GM12874 (cell line): ENCODE results near the gene RERE.

Experiments used
- CTCF ChIP-seq: IDR thresholded peaks from 2 replicates; pipeline ENCODE4 v1.5.1; 2011; ENCODE audit warnings: low read depth, mild to moderate bottlenecking, control low read depth, low read length, moderate library complexity; ENCODE audit not compliant: insufficient read depth

Gene RERE

GRCh38 chr1:8754247-8754650, 63.2 kb downstream of the RERE start:
- TF ChIP-seq CTCF, result no peak

- no peak for TF ChIP-seq CTCF
Observed at GRCh38 chr1:8753736-8754135, 63.7 kb downstream of the RERE start.

- TF ChIP-seq CTCF, result no peak
Observed at GRCh38 chr1:8752921-8753713, 64.3 kb downstream of the RERE start.

- TF ChIP-seq CTCF, result no peak
Observed at GRCh38 chr1:8752411-8752810, 65.0 kb downstream of the RERE start.

- no peak for TF ChIP-seq CTCF
Observed at GRCh38 chr1:8751984-8752383, 65.5 kb downstream of the RERE start.

- TF ChIP-seq CTCF, result no peak
Observed at GRCh38 chr1:8747879-8748825, 69.3 kb downstream of the RERE start.

GRCh38 chr1:8746554-8746953, 70.9 kb downstream of the RERE start:
- no peak for TF ChIP-seq CTCF
